ENCODE measurements around the gene NFATC3. TPM values are rescaled to one million over a fixed set of nuclear protein-coding genes. Genes with fewer than 3 reads are reported as not detected.
"Not testable (repeated sequence)": the region's sequence is repeated elsewhere in the genome, so short reads cannot be mapped to it uniquely, and the experiment has no call there.

The NFATC3 gene
- total and polyA plus RNA-seq, 2 experiments from 2014 or later = 13.1 to 35.9 TPM

GRCh38 chr16:68116256-68116867 lies 31.2 kb downstream of the NFATC3 start:
- Histone ChIP-seq H2AFZ (no peak overlapping the region), H3K27ac (no peak overlapping the region), H3K4me2 (no peak overlapping the region), H3K27me3 (no peaks in the 10 kb centered on the region), H3K9me3 (ENCODE audit: low read depth) (no peaks in the 10 kb centered on the region), H3K4me1 (ENCODE audit: insufficient read depth) (no peaks in the 10 kb centered on the region), H3K79me2 (peaks cover 97% of the 10 kb centered on the region), H3K36me3 (replicated peaks; ENCODE audit: insufficient read depth, low read depth) (no peaks in the 10 kb centered on the region), H3K4me3 (no peak overlapping the region), H3K9me2 (replicated peaks; ENCODE audit: insufficient read depth) (no peaks in the 10 kb centered on the region), H4K20me1 (ENCODE audit: insufficient read depth, poor library complexity, severe bottlenecking) (peaks cover 32% of the 10 kb centered on the region)
- DNase-seq (ENCODE audit: low spot score) = peak; percentile 37
- 88% methylated on average over 2 of the region's 2 CpGs for WGBS (ENCODE audit: low lambda C conversion rate, missing lambda C conversion rate)
- TF ChIP-seq EZH2phosphoT487 (IDR thresholded peaks at IDR 0.05; ENCODE audit: low read depth, severe bottlenecking, unreplicated experiment) = no peak
- TF ChIP-seq CTCF (IDR thresholded peaks at IDR 0.05; ENCODE audit: poor library complexity) = peak; percentile 49

- no peaks in the 10 kb centered on the region for H3K4me1 ChIP-seq (ENCODE audit: insufficient read depth)
- peaks cover 28% of the 10 kb centered on the region for H4K20me1 ChIP-seq (ENCODE audit: insufficient read depth, poor library complexity, severe bottlenecking)
- H3K9me3 ChIP-seq (ENCODE audit: low read depth) = no peaks in the 10 kb centered on the region
- no peaks in the 10 kb centered on the region for H3K36me3 ChIP-seq (replicated peaks; ENCODE audit: insufficient read depth, low read depth)
- no peak for DNase-seq (ENCODE audit: low spot score)
- no peak overlapping the region for H3K4me2 ChIP-seq
- no peak for TF ChIP-seq EZH2 (IDR thresholded peaks at IDR 0.05; ENCODE audit: borderline replicate concordance)
- TF ChIP-seq EZH2phosphoT487 (IDR thresholded peaks at IDR 0.05; ENCODE audit: low read depth, severe bottlenecking, unreplicated experiment) = no peak
- H3K27me3 ChIP-seq = no peaks in the 10 kb centered on the region
- no peak overlapping the region for H3K27ac ChIP-seq
- H3K79me2 ChIP-seq = peaks cover 99% of the 10 kb centered on the region
- H2AFZ ChIP-seq = no peak overlapping the region
- 89% methylated on average over 3 of the region's 3 CpGs for WGBS (ENCODE audit: low lambda C conversion rate, missing lambda C conversion rate)
- no peak overlapping the region for H3K4me3 ChIP-seq
- no peaks in the 10 kb centered on the region for H3K9me2 ChIP-seq (replicated peaks; ENCODE audit: insufficient read depth)
Measured at GRCh38 chr16:68117884-68118283, 32.7 kb downstream of the NFATC3 start.

GRCh38 chr16:68118954-68119353 lies 33.8 kb downstream of the NFATC3 start:
- not testable (repeated sequence) for H3K9me3 ChIP-seq (ENCODE audit: low read depth); H3K4me3 ChIP-seq; H3K36me3 ChIP-seq (replicated peaks; ENCODE audit: insufficient read depth, low read depth); H3K4me1 ChIP-seq (ENCODE audit: insufficient read depth); DNase-seq (ENCODE audit: low spot score); H3K27me3 ChIP-seq; H3K9me2 ChIP-seq (replicated peaks; ENCODE audit: insufficient read depth); H3K27ac ChIP-seq; H2AFZ ChIP-seq; H3K4me2 ChIP-seq
- WGBS (ENCODE audit: low lambda C conversion rate, missing lambda C conversion rate) = 94% methylated on average over 13 of the region's 13 CpGs
- H3K79me2 ChIP-seq = peaks cover 99% of the 10 kb centered on the region
- peaks cover 21% of the 10 kb centered on the region for H4K20me1 ChIP-seq (ENCODE audit: insufficient read depth, poor library complexity, severe bottlenecking)

GRCh38 chr16:68120496-68120895 lies 35.3 kb downstream of the NFATC3 start:
- H3K4me1 ChIP-seq (ENCODE audit: insufficient read depth); H3K4me3 ChIP-seq; H3K4me2 ChIP-seq; H3K9me3 ChIP-seq (ENCODE audit: low read depth); H2AFZ ChIP-seq; H4K20me1 ChIP-seq (ENCODE audit: insufficient read depth, poor library complexity, severe bottlenecking); H3K27me3 ChIP-seq; DNase-seq (ENCODE audit: low spot score); H3K9me2 ChIP-seq (replicated peaks; ENCODE audit: insufficient read depth); H3K27ac ChIP-seq; H3K36me3 ChIP-seq (replicated peaks; ENCODE audit: insufficient read depth, low read depth): not testable (repeated sequence)
- 97% methylated on average over 5 of the region's 5 CpGs for WGBS (ENCODE audit: low lambda C conversion rate, missing lambda C conversion rate)
- H3K79me2 ChIP-seq = peaks cover 99% of the 10 kb centered on the region

GRCh38 chr16:68126395-68126794 lies 41.2 kb downstream of the NFATC3 start:
- H3K79me2 ChIP-seq = peaks cover 65% of the 10 kb centered on the region
- no peak for TF ChIP-seq CTCF (IDR thresholded peaks at IDR 0.05; ENCODE audit: poor library complexity)
- TF ChIP-seq EZH2phosphoT487 (IDR thresholded peaks at IDR 0.05; ENCODE audit: low read depth, severe bottlenecking, unreplicated experiment) = no peak
- no peak for TF ChIP-seq EZH2 (IDR thresholded peaks at IDR 0.05; ENCODE audit: borderline replicate concordance)
- H3K36me3 ChIP-seq (replicated peaks; ENCODE audit: insufficient read depth, low read depth) = no peaks in the 10 kb centered on the region
- no peak overlapping the region for H3K4me3 ChIP-seq
- H3K9me2 ChIP-seq (replicated peaks; ENCODE audit: insufficient read depth) = no peaks in the 10 kb centered on the region
- DNase-seq (ENCODE audit: low spot score) = no peak
- H3K4me2 ChIP-seq = no peak overlapping the region
- H3K27me3 ChIP-seq = no peaks in the 10 kb centered on the region
- no peaks in the 10 kb centered on the region for H3K4me1 ChIP-seq (ENCODE audit: insufficient read depth)
- H2AFZ ChIP-seq = no peak overlapping the region
- WGBS (ENCODE audit: low lambda C conversion rate, missing lambda C conversion rate) = 98% methylated on average over 2 of the region's 2 CpGs
- H4K20me1 ChIP-seq (ENCODE audit: insufficient read depth, poor library complexity, severe bottlenecking) = peaks cover 11% of the 10 kb centered on the region
- H3K27ac ChIP-seq = no peak overlapping the region
- H3K9me3 ChIP-seq (ENCODE audit: low read depth) = no peaks in the 10 kb centered on the region
